K562 (cell line): ENCODE data around the gene SEC14L1. TPM values are rescaled to one million over a fixed set of nuclear protein-coding genes. Genes with fewer than 3 reads are reported as not detected.

Experiments used
- ATAC-seq: fragments of 200-7000 bp; cut with Tn5 transposase; 3 replicates; pipeline ENCODE4 v1.9.1; 2020; ENCODE audit warnings: moderate library complexity
- BruUV-seq: library from RNA; stranded (reverse); fragments of 400-500 nt; replicated peaks from 2 replicates; lab custom pipeline; 2021; lab: Mats Ljungman, UMichigan
- CTCF ChIA-PET: fragments of 300-600 bp; formaldehyde crosslinking; extraction: SDS; loops from one replicate; lab custom pipeline; 2021; ENCODE audit warnings: low intra/inter-chr PET ratio; lab: Yijun Ruan, JAX
- POLR2A ChIA-PET: fragments of 300-600, 350-650 bp; sonication (Branson Sonifier 250); formaldehyde crosslinking; extraction: SDS; loops from one replicate; lab custom pipeline; 2021; ENCODE audit warnings: antibody characterized with exemption, inconsistent platforms; lab: Yijun Ruan, JAX
- DNase-seq, 4 experiments: peaks; one replicate each; pipeline versions ENCODE4 v3.0.0 to v3.0.0-alpha.2; 2011 to 2018; ENCODE audit warnings: low spot score in 3 of 4, mixed read lengths in 3 of 4; ENCODE audit errors: extremely low read depth in 1 of 4
- FAIRE-seq: peaks from 2 replicates; lab custom pipeline; 2011; peaks lifted over from hg19 to GRCh38; lab: Jason Lieb, UNC
- H2AFZ ChIP-seq: 2 replicates; pipeline ENCODE4 v1.6.0; 2011; ENCODE audit warnings: low read depth, low read length, control low read depth, inconsistent platforms
- H3K27ac ChIP-seq: fragments of 200-600 bp; 3 replicates; pipeline ENCODE4 v1.8.0; 2011; ENCODE audit warnings: low read depth, mild to moderate bottlenecking, control low read depth, inconsistent platforms, low read length, moderate library complexity, mixed read lengths; ENCODE audit errors: extremely low read depth
- H3K27me3 ChIP-seq, 2 experiments: fragments of 300-600 bp in 1 of 2; 2 replicates in 1 of 2; 3 replicates in 1 of 2; pipeline versions ENCODE4 v1.6.0 to v1.8.0; 2011; ENCODE audit warnings: inconsistent platforms in 2 of 2, low read length in 2 of 2, mild to moderate bottlenecking in 1 of 2, mixed read lengths in 1 of 2, moderate library complexity in 1 of 2; ENCODE audit not compliant: control insufficient read depth in 2 of 2, insufficient read depth in 2 of 2
- H3K36me3 ChIP-seq: fragments of 300-600 bp; 3 replicates; pipeline ENCODE4 v1.8.0; 2011; ENCODE audit warnings: mild to moderate bottlenecking, low read length, inconsistent platforms; ENCODE audit not compliant: control insufficient read depth, insufficient read depth
- H3K4me1 ChIP-seq, 2 experiments: fragments of 200-600 bp in 1 of 2; replicated peaks in 1 of 2; 2 replicates in 1 of 2; 3 replicates in 1 of 2; pipeline versions ENCODE4 v1.5.1 to v1.8.0; 2011; ENCODE audit warnings: inconsistent platforms in 2 of 2, low read length in 2 of 2, mild to moderate bottlenecking in 1 of 2, mixed read lengths in 1 of 2, moderate library complexity in 1 of 2; ENCODE audit not compliant: control insufficient read depth in 2 of 2, insufficient read depth in 2 of 2
- H3K4me2 ChIP-seq: 2 replicates; pipeline ENCODE4 v1.6.1; 2011; ENCODE audit warnings: low read length, control low read depth, inconsistent platforms, mixed read lengths; ENCODE audit not compliant: insufficient read depth
- H3K4me3 ChIP-seq: fragments of 200-600 bp; sonication (generic), shearing (Covaris generic); 2 replicates; pipeline ENCODE4 v1.5.1; 2016; ENCODE audit warnings: control low read depth, inconsistent platforms
- H3K79me2 ChIP-seq: fragments of 200-600 bp; 3 replicates; pipeline ENCODE4 v1.8.0; 2011; ENCODE audit warnings: low read length, inconsistent platforms; ENCODE audit not compliant: control insufficient read depth, insufficient read depth
- H3K9ac ChIP-seq, 2 experiments: 2 replicates each; pipeline versions ENCODE4 v1.6.0 to v1.6.1; 2011; ENCODE audit warnings: low read depth in 2 of 2, low read length in 2 of 2, control low read depth in 1 of 2, inconsistent platforms in 1 of 2, mild to moderate bottlenecking in 1 of 2, mixed read lengths in 1 of 2; ENCODE audit not compliant: insufficient read depth in 1 of 2
- H3K9me1 ChIP-seq: one replicate; pipeline ENCODE4 v1.6.0; 2011; ENCODE audit warnings: inconsistent platforms, mild to moderate bottlenecking, low read length, moderate library complexity; ENCODE audit not compliant: control insufficient read depth, insufficient read depth
- H3K9me3 ChIP-seq: replicated peaks from 2 replicates; pipeline ENCODE4 v1.5.1; 2011; ENCODE audit warnings: low read depth, low read length, inconsistent platforms; ENCODE audit not compliant: control insufficient read depth, insufficient read depth
- H4K20me1 ChIP-seq: replicated peaks from 2 replicates; pipeline ENCODE4 v1.6.1; 2011; ENCODE audit warnings: low read length, inconsistent platforms, mixed read lengths; ENCODE audit not compliant: control insufficient read depth, insufficient read depth
- BCOR ChIP-seq: fragments of 450-650 bp; IDR thresholded peaks from 2 replicates; pipeline ENCODE4 v1.6.1; 2016
- CXXC5 ChIP-seq: fragments of 250-450 bp; sonication (Bioruptor Pico); IDR thresholded peaks from 2 replicates; pipeline ENCODE4 v1.8.0; 2022; ENCODE audit warnings: inconsistent platforms, mild to moderate bottlenecking, moderate library complexity
- GABPB1 ChIP-seq: sonication (generic); formaldehyde crosslinking; IDR thresholded peaks from 2 replicates; pipeline ENCODE4 v1.8.0; 2022; ENCODE audit warnings: mild to moderate bottlenecking, missing genetic modification reagents
- HNRNPK ChIP-seq: fragments of 200-400 bp; formaldehyde crosslinking; IDR thresholded peaks from one replicate; pipeline ENCODE4 v1.6.1; 2018; ENCODE audit warnings: mild to moderate bottlenecking, low read depth, low read length; ENCODE audit not compliant: poor library complexity, severe bottlenecking
- NCOA4 ChIP-seq: fragments of 450-650 bp; IDR thresholded peaks from 2 replicates; pipeline ENCODE4 v1.6.1; 2018; ENCODE audit warnings: mild to moderate bottlenecking; ENCODE audit not compliant: partially characterized antibody
- NFYB ChIP-seq: IDR thresholded peaks from 2 replicates; pipeline ENCODE4 v1.6.1; 2011; ENCODE audit warnings: mild to moderate bottlenecking, moderate library complexity; ENCODE audit not compliant: insufficient read length; ENCODE audit errors: extremely low read depth
- PYGO2 ChIP-seq: fragments of 450-650 bp; IDR thresholded peaks from 2 replicates; pipeline ENCODE4 v1.6.1; 2016; ENCODE audit warnings: mild to moderate bottlenecking, missing genetic modification characterization, moderate library complexity, missing compliant biosample characterization
- RAD51 ChIP-seq: fragments of 450-650 bp; IDR thresholded peaks from 2 replicates; pipeline ENCODE4 v1.7.1; 2016; ENCODE audit warnings: low read depth, mild to moderate bottlenecking, borderline replicate concordance
- RBM25 ChIP-seq: fragments of 200-400 bp; formaldehyde crosslinking; IDR thresholded peaks from 2 replicates; pipeline ENCODE4 v1.6.1; 2018; ENCODE audit warnings: low read length, low read depth, moderate library complexity; ENCODE audit not compliant: severe bottlenecking
- SIRT6 ChIP-seq: IDR thresholded peaks from one replicate; pipeline ENCODE4 v1.6.1; 2012; ENCODE audit warnings: low read depth, mild to moderate bottlenecking, control low read depth, inconsistent platforms, low read length, moderate library complexity
- U2AF1 ChIP-seq: fragments of 200-400 bp; formaldehyde crosslinking; optimal IDR thresholded peaks from 2 replicates; pipeline ENCODE3; 2017; ENCODE audit warnings: mild to moderate bottlenecking, low read depth, low read length, moderate library complexity
- WGBS: fragments of 100-300 bp; shearing (Covaris generic); methylation state at CpG from one replicate; pipeline ENCODE4 v1.1.6; 2016; ENCODE audit warnings: low coverage, mixed read lengths; ENCODE audit not compliant: insufficient coverage; ENCODE audit errors: missing lambda C conversion rate; 5-methylcytosine and 5-hydroxymethylcytosine counted together
- in situ Hi-C: fragments of 300-500 bp; cut with MboI; formaldehyde crosslinking; loops from 4 replicates; pipeline ENCODE4 v1.15.0; 2018; ENCODE audit warnings: inconsistent platforms, mixed read lengths
- intact Hi-C: fragments of 100-400 bp; cut with micrococcal nuclease; formaldehyde crosslinking; loops from 2 replicates; pipeline ENCODE4 v1.14.2; 2022
- polyA plus RNA-seq, 8 experiments: library from polyadenylated mRNA; depleted of rRNA in 4 of 8; stranded (reverse) in 5 of 8; unstranded in 3 of 8; fragments of >200 nt; fragmentation: Nextera tagmentation in 2 of 8; fragmentation: Illumina TruSeq in 1 of 8; extraction: Ambion mirVana in 2 of 8; extraction: Trizol in 1 of 8; gene quantifications; 2 replicates each; pipeline versions ENCODE4 v1.2.1 to v1.2.3, GENCODE V29; 2011 to 2014; ENCODE audit warnings: inconsistent platforms in 1 of 8, missing spikeins in 1 of 8
- total RNA-seq, 7 experiments: library from RNA; depleted of rRNA in 6 of 7; stranded (reverse); fragments of >200 nt in 6 of 7; fragmentation: Illumina TruSeq in 2 of 7; extraction: Trizol in 2 of 7; gene quantifications; 2 replicates each; pipeline versions ENCODE4 v1.2.1 to v1.2.3, GENCODE V29; 2011 to 2021; ENCODE audit warnings: low replicate concordance in 1 of 7
- TF ChIP-seq, protein P1 (sequence below): fragments of 450-650 bp; formaldehyde crosslinking; IDR thresholded peaks from 2 replicates; pipeline ENCODE4 v1.4.0; 2022; ENCODE audit warnings: missing genetic modification characterization
- TF ChIP-seq, protein P2 (sequence below): fragments of 250-450 bp; sonication (Bioruptor Pico); IDR thresholded peaks from 2 replicates; pipeline ENCODE4 v1.8.0; 2021; ENCODE audit warnings: moderate library complexity, mild to moderate bottlenecking, inconsistent platforms
- TF ChIP-seq, protein P3 (sequence below): fragments of 250-450 bp; sonication (Bioruptor Pico); IDR thresholded peaks from 2 replicates; pipeline ENCODE4 v1.8.0; 2022; ENCODE audit warnings: moderate library complexity, mild to moderate bottlenecking, inconsistent platforms
- TF ChIP-seq, protein P4 (sequence below), 2 experiments: fragments of 450-650 bp in 1 of 2; sonication (generic) in 1 of 2; formaldehyde crosslinking; conservative IDR thresholded peaks; 2 replicates each; pipeline versions ENCODE4 v1.4.0 to v1.8.1; 2020 to 2022; ENCODE audit warnings: mild to moderate bottlenecking in 1 of 2, missing genetic modification reagents in 1 of 2
- TF ChIP-seq, protein P5 (sequence below): sonication (generic); formaldehyde crosslinking; IDR thresholded peaks from 2 replicates; pipeline ENCODE4 v1.9.0; 2022; ENCODE audit warnings: mild to moderate bottlenecking, missing genetic modification reagents
- TF ChIP-seq, protein P6 (sequence below): IDR thresholded peaks from 2 replicates; pipeline ENCODE4 v1.6.1; 2014; ENCODE audit warnings: antibody characterized with exemption

SEC14L1 gene
- total and polyA plus RNA-seq, 9 of the 15 experiments (the other 6 are each of a cell fraction or from before 2014, with no cell fraction given): 3.1 to 39.7 (median 15.2) TPM

DNA sequence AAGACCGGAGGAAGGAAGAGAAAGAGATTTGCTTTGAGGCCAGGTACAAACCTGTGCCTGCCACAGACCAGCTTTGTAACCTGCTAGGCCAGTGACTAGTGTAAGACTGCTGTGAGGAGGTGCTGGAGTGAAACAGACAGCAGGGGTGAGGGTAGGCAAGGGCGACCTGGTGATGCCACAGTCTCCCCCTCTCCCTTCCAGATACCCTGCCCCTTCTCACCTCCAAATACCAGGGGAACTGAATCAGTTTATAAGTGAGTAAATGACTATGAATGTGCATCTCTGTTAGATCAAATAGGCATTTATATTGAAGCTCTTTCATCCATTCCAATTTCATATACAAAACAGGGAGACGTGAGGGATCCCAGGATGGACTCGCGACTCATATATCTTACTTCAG, 9.4 kb downstream of the SEC14L1 start:
- in situ Hi-C loops (no loop called here), intact Hi-C loops (no loop called here)
- BruUV-seq: no TSS peak
- H3K27me3 ChIP-seq: no peaks in the 10 kb centered on the region
- no peaks in the 10 kb centered on the region for H4K20me1 ChIP-seq
- no peak for FAIRE-seq
- CTCF ChIA-PET: no interaction called here
- no peak overlapping the region for H3K4me3 ChIP-seq
- peaks cover 47% of the 10 kb centered on the region; the same call in 2 of the 3 replicates for H3K36me3 ChIP-seq
- POLR2A ChIA-PET: interaction anchor here (0.6 to 0.8 kb wide), 2 partner anchors 8 to 9 kb away, joined by 3 read pairs; partner anchors contain the start of gene SEC14L1
- H3K79me2 ChIP-seq: peaks cover 38% of the 10 kb centered on the region
- WGBS: 92% methylated on average over 3 of the region's 5 CpGs
- H3K9me1 ChIP-seq: no peaks in the 10 kb centered on the region
- H3K4me1 ChIP-seq: peaks cover 0 to 10% of the 10 kb centered on the region in 2 experiments; a peak in 3 of 5 replicates
- H3K4me2 ChIP-seq: no peak overlapping the region
- H2AFZ ChIP-seq: no peak overlapping the region
- H3K27ac ChIP-seq: no peak overlapping the region
- H3K9ac ChIP-seq: no peak overlapping the region
- ATAC-seq: no peak
- no peak for TF ChIP-seq CXXC5 (CRISPR knock-in tag)
- TF ChIP-seq RBM25: no peak
- TF ChIP-seq SIRT6: no peak
- TF ChIP-seq, protein P1, sequence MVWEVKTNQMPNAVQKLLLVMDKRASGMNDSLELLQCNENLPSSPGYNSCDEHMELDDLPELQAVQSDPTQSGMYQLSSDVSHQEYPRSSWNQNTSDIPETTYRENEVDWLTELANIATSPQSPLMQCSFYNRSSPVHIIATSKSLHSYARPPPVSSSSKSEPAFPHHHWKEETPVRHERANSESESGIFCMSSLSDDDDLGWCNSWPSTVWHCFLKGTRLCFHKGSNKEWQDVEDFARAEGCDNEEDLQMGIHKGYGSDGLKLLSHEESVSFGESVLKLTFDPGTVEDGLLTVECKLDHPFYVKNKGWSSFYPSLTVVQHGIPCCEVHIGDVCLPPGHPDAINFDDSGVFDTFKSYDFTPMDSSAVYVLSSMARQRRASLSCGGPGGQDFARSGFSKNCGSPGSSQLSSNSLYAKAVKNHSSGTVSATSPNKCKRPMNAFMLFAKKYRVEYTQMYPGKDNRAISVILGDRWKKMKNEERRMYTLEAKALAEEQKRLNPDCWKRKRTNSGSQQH (CRISPR knock-in tag): no peak
- TF ChIP-seq, protein P2, sequence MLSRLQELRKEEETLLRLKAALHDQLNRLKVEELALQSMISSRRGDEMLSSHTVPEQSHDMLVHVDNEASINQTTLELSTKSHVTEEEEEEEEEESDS (CRISPR knock-in tag): no peak
- TF ChIP-seq BCOR: no peak
- TF ChIP-seq NCOA4: no peak
- TF ChIP-seq GABPB1 (CRISPR knock-in tag): no peak
- no peak for TF ChIP-seq NFYB
- no peak for TF ChIP-seq HNRNPK
- no peak for TF ChIP-seq RAD51
- TF ChIP-seq, protein P3, sequence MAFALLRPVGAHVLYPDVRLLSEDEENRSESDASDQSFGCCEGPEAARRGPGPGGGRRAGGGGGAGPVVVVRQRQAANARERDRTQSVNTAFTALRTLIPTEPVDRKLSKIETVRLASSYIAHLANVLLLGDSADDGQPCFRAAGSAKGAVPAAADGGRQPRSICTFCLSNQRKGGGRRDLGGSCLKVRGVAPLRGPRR (CRISPR knock-in tag): no peak
- TF ChIP-seq U2AF1: no peak
- TF ChIP-seq, protein P4, sequence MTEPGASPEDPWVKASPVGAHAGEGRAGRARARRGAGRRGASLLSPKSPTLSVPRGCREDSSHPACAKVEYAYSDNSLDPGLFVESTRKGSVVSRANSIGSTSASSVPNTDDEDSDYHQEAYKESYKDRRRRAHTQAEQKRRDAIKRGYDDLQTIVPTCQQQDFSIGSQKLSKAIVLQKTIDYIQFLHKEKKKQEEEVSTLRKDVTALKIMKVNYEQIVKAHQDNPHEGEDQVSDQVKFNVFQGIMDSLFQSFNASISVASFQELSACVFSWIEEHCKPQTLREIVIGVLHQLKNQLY (CRISPR knock-in tag; conservative IDR thresholded peaks at IDR 0.05): no peak
- TF ChIP-seq, protein P5, sequence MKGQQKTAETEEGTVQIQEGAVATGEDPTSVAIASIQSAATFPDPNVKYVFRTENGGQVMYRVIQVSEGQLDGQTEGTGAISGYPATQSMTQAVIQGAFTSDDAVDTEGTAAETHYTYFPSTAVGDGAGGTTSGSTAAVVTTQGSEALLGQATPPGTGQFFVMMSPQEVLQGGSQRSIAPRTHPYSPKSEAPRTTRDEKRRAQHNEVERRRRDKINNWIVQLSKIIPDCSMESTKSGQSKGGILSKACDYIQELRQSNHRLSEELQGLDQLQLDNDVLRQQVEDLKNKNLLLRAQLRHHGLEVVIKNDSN: no peak
- TF ChIP-seq PYGO2 (tag): no peak
- TF ChIP-seq, protein P6, sequence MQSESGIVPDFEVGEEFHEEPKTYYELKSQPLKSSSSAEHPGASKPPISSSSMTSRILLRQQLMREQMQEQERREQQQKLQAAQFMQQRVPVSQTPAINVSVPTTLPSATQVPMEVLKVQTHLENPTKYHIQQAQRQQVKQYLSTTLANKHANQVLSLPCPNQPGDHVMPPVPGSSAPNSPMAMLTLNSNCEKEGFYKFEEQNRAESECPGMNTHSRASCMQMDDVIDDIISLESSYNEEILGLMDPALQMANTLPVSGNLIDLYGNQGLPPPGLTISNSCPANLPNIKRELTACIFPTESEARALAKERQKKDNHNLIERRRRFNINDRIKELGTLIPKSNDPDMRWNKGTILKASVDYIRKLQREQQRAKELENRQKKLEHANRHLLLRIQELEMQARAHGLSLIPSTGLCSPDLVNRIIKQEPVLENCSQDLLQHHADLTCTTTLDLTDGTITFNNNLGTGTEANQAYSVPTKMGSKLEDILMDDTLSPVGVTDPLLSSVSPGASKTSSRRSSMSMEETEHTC: no peak
- no peak for DNase-seq
- no peaks in the 10 kb centered on the region for H3K9me3 ChIP-seq
